NB4 (cell line): ENCODE results near the gene TRAPPC8.

ENCODE experiments used
- CTCF ChIP-seq: IDR thresholded peaks from one replicate; pipeline ENCODE4 v1.5.1; 2012; ENCODE audit warnings: low read depth, low read length
- POLR2A ChIP-seq: IDR thresholded peaks from 2 replicates; pipeline ENCODE4 v1.6.1; 2011; ENCODE audit warnings: mild to moderate bottlenecking; ENCODE audit not compliant: insufficient read length; ENCODE audit errors: extremely low read depth

DNA sequence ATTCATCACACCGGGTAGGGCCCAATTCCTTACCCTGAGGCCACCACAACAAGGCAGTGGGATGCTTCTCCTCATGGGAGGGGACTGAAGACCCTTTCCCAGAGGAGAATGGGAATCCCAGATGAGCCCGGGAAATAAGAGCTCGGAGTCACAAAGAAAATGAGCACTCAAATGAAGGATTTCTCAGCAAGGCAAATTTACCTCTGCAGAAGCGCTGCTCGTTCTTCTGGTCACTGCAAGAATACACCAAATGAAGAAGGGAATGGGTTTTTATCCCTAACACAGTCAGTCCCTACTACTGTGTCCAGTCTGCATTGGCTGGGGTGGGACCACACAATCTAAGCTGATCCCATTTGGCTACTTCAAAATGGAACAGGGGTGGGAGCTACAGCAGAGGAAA, 35.7 kb upstream of the TRAPPC8 start:
- TF ChIP-seq POLR2A (no peak), CTCF (no peak)
